ENCODE data around the gene IFIT1.
"Not testable (repeated sequence)": the region's sequence is repeated elsewhere in the genome, so short reads cannot be mapped to it uniquely, and the experiment has no call there.

Gene IFIT1

GRCh38 chr10:89382757-89383156, 9.7 kb upstream of the IFIT1 start:
- Histone ChIP-seq H3K4me3 (ENCODE audit: insufficient read depth, low read depth, low read length) (no peak overlapping the region), H3K4me1 (ENCODE audit: control insufficient read depth, insufficient read depth, low read length) (peaks cover 4% of the 10 kb centered on the region), H3K36me3 (ENCODE audit: control insufficient read depth, insufficient read depth, low read length) (no peaks in the 10 kb centered on the region), H3K9me3 (ENCODE audit: control insufficient read depth, low read length) (no peaks in the 10 kb centered on the region), H3K27me3 (ENCODE audit: control insufficient read depth, insufficient read depth, low read length, poor library complexity, severe bottlenecking) (no peaks in the 10 kb centered on the region), H3K27ac (ENCODE audit: insufficient read depth, low read depth, low read length, poor library complexity, severe bottlenecking) (no peak overlapping the region)
- 80 to 100% methylated on average over 1 of the region's 1 CpG for WGBS, 2 experiments

- Histone ChIP-seq H3K36me3 (ENCODE audit: control insufficient read depth, insufficient read depth, low read length) (no peaks in the 10 kb centered on the region), H3K4me3 (ENCODE audit: insufficient read depth, low read depth, low read length) (no peak overlapping the region), H3K4me1 (ENCODE audit: control insufficient read depth, insufficient read depth, low read length) (no peaks in the 10 kb centered on the region), H3K27me3 (ENCODE audit: control insufficient read depth, insufficient read depth, low read length, poor library complexity, severe bottlenecking) (no peaks in the 10 kb centered on the region), H3K9me3 (ENCODE audit: control insufficient read depth, low read length) (no peaks in the 10 kb centered on the region), H3K27ac (ENCODE audit: insufficient read depth, low read depth, low read length, poor library complexity, severe bottlenecking) (no peak overlapping the region)
- 93 to 97% methylated on average over 4 of the region's 4 CpGs for WGBS, 2 experiments
Observed at GRCh38 chr10:89384474-89385340, 7.7 kb upstream of the IFIT1 start.

GRCh38 chr10:89388806-89389205, 3.6 kb upstream of the IFIT1 start:
- Histone ChIP-seq H3K9me3 (ENCODE audit: control insufficient read depth, low read length) (no peaks in the 10 kb centered on the region), H3K4me1 (ENCODE audit: control insufficient read depth, insufficient read depth, low read length) (no peaks in the 10 kb centered on the region), H3K4me3 (ENCODE audit: insufficient read depth, low read depth, low read length) (no peak overlapping the region), H3K27ac (ENCODE audit: insufficient read depth, low read depth, low read length, poor library complexity, severe bottlenecking) (no peak overlapping the region), H3K27me3 (ENCODE audit: control insufficient read depth, insufficient read depth, low read length, poor library complexity, severe bottlenecking) (no peaks in the 10 kb centered on the region), H3K36me3 (ENCODE audit: control insufficient read depth, insufficient read depth, low read length) (no peaks in the 10 kb centered on the region)
- WGBS, 2 experiments: 90 to 92% methylated on average over 2 of the region's 2 CpGs

GRCh38 chr10:89389254-89389653, 3.2 kb upstream of the IFIT1 start:
- no peaks in the 10 kb centered on the region for H3K9me3 ChIP-seq (ENCODE audit: control insufficient read depth, low read length)
- H3K4me1 ChIP-seq (ENCODE audit: control insufficient read depth, insufficient read depth, low read length): no peaks in the 10 kb centered on the region
- WGBS, 2 experiments: 94 to 100% methylated on average over 1 of the region's 1 CpG
- H3K27ac ChIP-seq (ENCODE audit: insufficient read depth, low read depth, low read length, poor library complexity, severe bottlenecking): no peak overlapping the region
- H3K36me3 ChIP-seq (ENCODE audit: control insufficient read depth, insufficient read depth, low read length): no peaks in the 10 kb centered on the region
- no peaks in the 10 kb centered on the region for H3K27me3 ChIP-seq (ENCODE audit: control insufficient read depth, insufficient read depth, low read length, poor library complexity, severe bottlenecking)
- no peak overlapping the region for H3K4me3 ChIP-seq (ENCODE audit: insufficient read depth, low read depth, low read length)

GRCh38 chr10:89390476-89391225, 1.8 kb upstream of the IFIT1 start:
- no peaks in the 10 kb centered on the region for H3K4me1 ChIP-seq (ENCODE audit: control insufficient read depth, insufficient read depth, low read length)
- no peaks in the 10 kb centered on the region for H3K36me3 ChIP-seq (ENCODE audit: control insufficient read depth, insufficient read depth, low read length)
- H3K27me3 ChIP-seq (ENCODE audit: control insufficient read depth, insufficient read depth, low read length, poor library complexity, severe bottlenecking): no peaks in the 10 kb centered on the region
- H3K4me3 ChIP-seq (ENCODE audit: insufficient read depth, low read depth, low read length): no peak overlapping the region
- no peak overlapping the region for H3K27ac ChIP-seq (ENCODE audit: insufficient read depth, low read depth, low read length, poor library complexity, severe bottlenecking)
- 91 to 95% methylated on average over 5 of the region's 5 CpGs for WGBS, 2 experiments
- no peaks in the 10 kb centered on the region for H3K9me3 ChIP-seq (ENCODE audit: control insufficient read depth, low read length)

GRCh38 chr10:89391226-89391576, 1.2 kb upstream of the IFIT1 start:
- H3K27ac ChIP-seq (ENCODE audit: insufficient read depth, low read depth, low read length, poor library complexity, severe bottlenecking); H3K4me3 ChIP-seq (ENCODE audit: insufficient read depth, low read depth, low read length); H3K27me3 ChIP-seq (ENCODE audit: control insufficient read depth, insufficient read depth, low read length, poor library complexity, severe bottlenecking); H3K9me3 ChIP-seq (ENCODE audit: control insufficient read depth, low read length); H3K4me1 ChIP-seq (ENCODE audit: control insufficient read depth, insufficient read depth, low read length); H3K36me3 ChIP-seq (ENCODE audit: control insufficient read depth, insufficient read depth, low read length): not testable (repeated sequence)
- 85 to 100% methylated on average over 3 to 4 of the region's 4 CpGs for WGBS, 2 experiments

- H3K27me3 ChIP-seq (ENCODE audit: control insufficient read depth, insufficient read depth, low read length, poor library complexity, severe bottlenecking): no peaks in the 10 kb centered on the region
- H3K4me3 ChIP-seq (ENCODE audit: insufficient read depth, low read depth, low read length): peak overlapping the region; percentile 50
Observed at GRCh38 chr10:89392974-89393373, 551 bp downstream of the IFIT1 start.

GRCh38 chr10:89393898-89394297, 1.5 kb downstream of the IFIT1 start:
- Histone ChIP-seq H3K4me1 (ENCODE audit: control insufficient read depth, insufficient read depth, low read length) (no peaks in the 10 kb centered on the region), H3K9me3 (ENCODE audit: control insufficient read depth, low read length) (no peaks in the 10 kb centered on the region), H3K36me3 (ENCODE audit: control insufficient read depth, insufficient read depth, low read length) (no peaks in the 10 kb centered on the region), H3K4me3 (ENCODE audit: insufficient read depth, low read depth, low read length) (no peak overlapping the region), H3K27ac (ENCODE audit: insufficient read depth, low read depth, low read length, poor library complexity, severe bottlenecking) (no peak overlapping the region), H3K27me3 (ENCODE audit: control insufficient read depth, insufficient read depth, low read length, poor library complexity, severe bottlenecking) (no peaks in the 10 kb centered on the region)
- WGBS, 2 experiments: 96 to 100% methylated on average over 1 to 2 of the region's 3 CpGs

More at GRCh38 chr10:89392974-89393373, 551 bp downstream of the IFIT1 start:
- WGBS, 2 experiments: 89 to 90% methylated on average over 2 of the region's 2 CpGs
- H3K27ac ChIP-seq (ENCODE audit: insufficient read depth, low read depth, low read length, poor library complexity, severe bottlenecking): peak overlapping the region; percentile 18
- H3K36me3 ChIP-seq (ENCODE audit: control insufficient read depth, insufficient read depth, low read length): no peaks in the 10 kb centered on the region
- no peaks in the 10 kb centered on the region for H3K4me1 ChIP-seq (ENCODE audit: control insufficient read depth, insufficient read depth, low read length)
- no peaks in the 10 kb centered on the region for H3K9me3 ChIP-seq (ENCODE audit: control insufficient read depth, low read length)

- no peaks in the 10 kb centered on the region for H3K27me3 ChIP-seq (ENCODE audit: control insufficient read depth, insufficient read depth, low read length, poor library complexity, severe bottlenecking)
- H3K4me1 ChIP-seq (ENCODE audit: control insufficient read depth, insufficient read depth, low read length): no peaks in the 10 kb centered on the region
- H3K4me3 ChIP-seq (ENCODE audit: insufficient read depth, low read depth, low read length): no peak overlapping the region
- no peaks in the 10 kb centered on the region for H3K36me3 ChIP-seq (ENCODE audit: control insufficient read depth, insufficient read depth, low read length)
- H3K9me3 ChIP-seq (ENCODE audit: control insufficient read depth, low read length): no peaks in the 10 kb centered on the region
- no peak overlapping the region for H3K27ac ChIP-seq (ENCODE audit: insufficient read depth, low read depth, low read length, poor library complexity, severe bottlenecking)
- 90 to 94% methylated on average over 2 of the region's 2 CpGs for WGBS, 2 experiments
Observed at GRCh38 chr10:89395141-89395540, 2.7 kb downstream of the IFIT1 start.

- H3K4me3 ChIP-seq (ENCODE audit: insufficient read depth, low read depth, low read length): no peak overlapping the region
- WGBS, 2 experiments: 84 to 87% methylated on average over 5 of the region's 5 CpGs
- no peaks in the 10 kb centered on the region for H3K9me3 ChIP-seq (ENCODE audit: control insufficient read depth, low read length)
- H3K27me3 ChIP-seq (ENCODE audit: control insufficient read depth, insufficient read depth, low read length, poor library complexity, severe bottlenecking): no peaks in the 10 kb centered on the region
- no peaks in the 10 kb centered on the region for H3K4me1 ChIP-seq (ENCODE audit: control insufficient read depth, insufficient read depth, low read length)
- H3K27ac ChIP-seq (ENCODE audit: insufficient read depth, low read depth, low read length, poor library complexity, severe bottlenecking): no peak overlapping the region
- peaks cover 8% of the 10 kb centered on the region for H3K36me3 ChIP-seq (ENCODE audit: control insufficient read depth, insufficient read depth, low read length)
Observed at GRCh38 chr10:89398003-89398749, 5.8 kb downstream of the IFIT1 start.

Data from ectodermal cell (in vitro differentiated cells).